Activated CD4-positive, alpha-beta T cell treated with anti-CD3 and anti-CD28 coated beads, Interleukin-2, amount 50 U/mL, for 1 hour (primary cell): ENCODE measurements around the gene GIGYF1.
"Not testable (repeated sequence)": the region's sequence is repeated elsewhere in the genome, so short reads cannot be mapped to it uniquely, and the experiment has no call there.

Experiments used
- DNase-seq: peaks from one replicate; pipeline ENCODE4 v3.0.0-alpha.2; 2020

Gene GIGYF1

DNA sequence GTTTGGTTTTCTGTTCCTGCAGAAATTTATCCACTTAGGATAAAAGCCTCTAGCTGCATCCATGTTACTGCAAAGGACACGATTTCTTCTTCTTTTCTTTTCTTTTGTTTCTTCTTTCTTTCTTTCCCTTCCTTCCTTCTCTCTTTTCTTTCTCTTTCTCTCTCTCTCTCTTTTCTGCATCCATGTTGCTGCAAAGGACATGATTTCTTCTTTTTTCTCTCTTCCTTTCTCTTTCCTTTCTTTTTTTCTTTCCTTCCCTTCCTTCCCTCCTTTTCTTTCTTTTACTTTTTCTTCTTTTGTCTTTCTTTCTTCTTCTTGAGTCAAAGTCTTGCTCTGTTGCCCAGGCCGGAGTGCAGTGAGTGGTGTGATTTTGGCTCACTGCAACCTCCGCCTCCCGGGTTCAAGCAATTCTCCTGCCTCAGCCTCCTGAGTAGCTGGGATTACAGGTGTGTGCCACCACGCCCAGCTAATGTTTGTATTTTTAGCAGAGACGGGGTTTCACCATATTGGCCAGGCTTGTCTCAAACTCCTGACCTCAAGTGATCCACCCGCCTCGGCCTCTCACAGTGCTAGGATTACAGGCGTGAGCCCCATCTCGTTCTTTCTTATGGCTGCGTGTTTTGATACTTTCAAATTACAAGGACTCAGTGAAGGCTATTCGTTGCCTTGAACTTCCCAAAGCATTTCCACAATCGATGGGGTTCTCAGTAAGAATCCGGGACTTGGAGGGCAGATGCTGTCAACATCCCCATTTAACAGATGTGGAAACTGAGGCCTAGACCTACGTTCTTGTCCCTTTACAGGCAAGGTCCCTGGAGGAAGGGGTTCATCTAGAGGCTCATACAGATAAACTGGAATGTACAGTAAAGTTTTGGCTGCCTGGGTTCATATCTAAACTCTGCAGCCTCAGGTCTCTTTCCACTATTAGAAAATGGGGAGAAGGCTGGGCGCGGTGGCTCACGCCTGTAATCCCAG, 22.4 kb downstream of the GIGYF1 start:
- DNase-seq, result no peak

- no peak for DNase-seq
Observed at GRCh38 chr7:100670074-100670473, 24.0 kb downstream of the GIGYF1 start.

DNA sequence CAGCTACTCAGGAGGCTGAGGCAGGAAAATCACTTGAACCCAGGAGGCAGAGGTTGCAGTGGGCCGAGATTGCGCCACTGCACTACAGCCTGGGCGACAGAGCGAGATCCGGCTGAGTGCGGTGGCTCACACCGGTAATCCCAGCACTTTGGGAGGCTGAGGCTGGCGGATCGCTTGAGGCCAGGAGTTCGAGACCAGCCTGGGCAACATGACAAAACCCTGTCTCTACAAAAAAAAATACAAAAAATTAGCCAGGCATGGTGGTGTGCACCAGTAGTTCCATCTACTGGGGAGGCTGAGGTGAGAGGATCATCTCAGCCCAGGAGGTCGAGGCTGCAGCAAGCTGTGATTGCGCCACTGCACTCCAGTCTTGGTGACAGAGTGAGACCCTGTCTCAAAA, 24.9 kb downstream of the GIGYF1 start:
- not testable (repeated sequence) for DNase-seq

- DNase-seq, result no peak
Observed at GRCh38 chr7:100668069-100668449, 26.0 kb downstream of the GIGYF1 start.

GRCh38 chr7:100667331-100668068, 26.6 kb downstream of the GIGYF1 start:
- DNase-seq, result no peak

DNA sequence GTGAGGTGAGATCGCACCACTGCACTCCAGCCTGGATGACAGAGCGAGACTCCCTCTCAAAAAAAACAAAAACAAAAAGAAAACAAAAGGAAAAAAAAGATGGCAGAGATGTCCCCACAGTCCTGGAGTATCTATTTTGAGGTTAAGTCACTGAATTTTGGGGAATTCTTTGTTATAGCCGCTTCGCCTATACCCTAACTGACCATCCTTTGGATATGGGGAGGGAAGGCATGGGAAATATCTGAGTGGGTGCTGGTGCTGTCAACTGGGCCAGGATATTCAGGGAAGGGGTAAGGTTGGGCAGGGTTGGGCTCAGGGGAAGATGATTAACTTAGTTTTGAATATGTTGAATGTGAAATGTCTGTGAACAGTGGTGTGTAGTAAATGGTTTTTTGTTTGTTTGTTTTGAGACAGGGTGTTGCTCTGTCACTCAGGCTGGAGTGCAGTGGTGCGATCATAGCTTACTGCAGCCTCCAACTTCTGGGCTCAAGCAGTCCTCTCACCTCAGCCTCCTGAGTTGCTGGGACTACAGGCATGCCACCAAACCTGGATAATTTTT, 28.8 kb downstream of the GIGYF1 start:
- no peak for DNase-seq

DNA sequence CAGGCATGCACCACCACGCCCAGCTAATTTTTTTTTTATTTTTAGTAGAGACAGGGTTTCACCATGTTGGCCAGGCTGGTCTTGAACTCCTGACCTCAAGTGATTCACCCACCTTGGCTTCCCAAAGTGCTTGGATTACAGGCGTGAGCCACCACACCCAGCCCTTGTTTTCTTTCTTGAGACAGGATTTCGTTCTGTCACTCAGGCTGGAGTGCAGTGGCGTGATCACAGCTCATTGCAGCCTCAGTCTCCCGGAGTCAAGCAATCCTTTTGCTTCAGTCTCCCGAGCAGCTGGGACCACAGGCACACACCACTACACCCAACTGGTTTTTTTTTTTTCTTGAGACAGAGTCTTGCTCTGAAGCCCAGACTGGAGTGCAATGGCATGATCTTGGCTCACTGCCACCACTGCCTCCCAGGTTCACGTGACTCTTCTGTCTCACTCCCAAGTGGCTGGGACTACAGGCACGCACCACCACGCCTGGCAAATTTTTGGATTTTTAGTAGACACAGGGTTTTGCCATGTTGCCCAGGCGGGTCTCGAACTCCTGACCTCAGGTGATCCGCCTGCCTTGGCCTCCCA, 31.8 kb downstream of the GIGYF1 start:
- DNase-seq, result not testable (repeated sequence)

- peak; percentile 49 for DNase-seq
Observed at GRCh38 chr7:100655908-100656674, 38.0 kb downstream of the GIGYF1 start, which contains the start of gene ACTL6B. Gene ACTL6B, minus strand, starts transcription at chr7:100656448. Its CDS starts 94 bp downstream, at chr7:100656354.

- no peak for DNase-seq
Observed at GRCh38 chr7:100654908-100655831, 38.9 kb downstream of the GIGYF1 start.

- no peak for DNase-seq
Observed at GRCh38 chr7:100649826-100650565, 44.1 kb downstream of the GIGYF1 start.

DNA sequence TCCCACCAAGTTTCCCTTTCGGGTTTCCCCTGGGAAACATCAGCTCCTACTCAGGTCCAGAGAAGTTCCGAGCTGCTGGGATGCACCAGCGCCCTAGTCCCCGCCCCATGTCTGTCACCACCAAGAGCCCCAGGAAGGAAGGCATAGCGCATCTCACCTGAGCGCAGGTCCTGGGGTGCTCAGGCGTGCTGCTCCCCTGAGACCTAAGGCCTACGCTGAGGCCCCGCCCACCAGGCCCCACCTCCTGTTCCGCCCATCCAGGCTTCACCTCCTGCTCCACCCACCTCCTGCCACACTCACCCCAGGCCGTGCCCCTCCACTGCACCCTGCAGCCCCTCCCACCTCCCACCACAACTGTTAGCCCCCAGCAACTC, 51.5 kb downstream of the GIGYF1 start:
- DNase-seq, result no peak

GRCh38 chr7:100641860-100642533, 52.1 kb downstream of the GIGYF1 start:
- no peak for DNase-seq

DNA sequence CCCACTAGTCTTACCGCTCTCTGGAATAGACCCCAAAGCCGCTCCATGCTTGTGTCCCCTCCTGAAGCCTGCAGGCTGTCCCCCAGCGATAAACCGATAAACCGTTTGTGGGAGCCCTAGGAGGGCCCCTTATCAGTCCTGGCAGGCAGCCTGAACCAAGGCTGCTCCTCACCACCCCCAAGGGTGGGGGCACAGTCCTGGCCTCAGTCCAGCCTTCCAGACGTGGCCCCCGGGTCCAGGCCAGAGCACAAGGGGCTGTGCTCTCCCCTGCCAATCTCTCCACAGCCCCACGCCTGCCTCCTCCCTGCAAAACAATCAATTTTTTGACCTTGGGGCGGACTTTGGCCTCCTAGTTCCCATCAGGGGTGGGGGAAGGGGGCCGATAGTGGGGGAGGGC, 52.6 kb downstream of the GIGYF1 start, which contains the start of gene TFR2:
Gene TFR2, minus strand, starts transcription at position 90 of the 397 bp plus-strand sequence. Its CDS starts 43 bp downstream, at position 47.
- DNase-seq, result no peak

DNA sequence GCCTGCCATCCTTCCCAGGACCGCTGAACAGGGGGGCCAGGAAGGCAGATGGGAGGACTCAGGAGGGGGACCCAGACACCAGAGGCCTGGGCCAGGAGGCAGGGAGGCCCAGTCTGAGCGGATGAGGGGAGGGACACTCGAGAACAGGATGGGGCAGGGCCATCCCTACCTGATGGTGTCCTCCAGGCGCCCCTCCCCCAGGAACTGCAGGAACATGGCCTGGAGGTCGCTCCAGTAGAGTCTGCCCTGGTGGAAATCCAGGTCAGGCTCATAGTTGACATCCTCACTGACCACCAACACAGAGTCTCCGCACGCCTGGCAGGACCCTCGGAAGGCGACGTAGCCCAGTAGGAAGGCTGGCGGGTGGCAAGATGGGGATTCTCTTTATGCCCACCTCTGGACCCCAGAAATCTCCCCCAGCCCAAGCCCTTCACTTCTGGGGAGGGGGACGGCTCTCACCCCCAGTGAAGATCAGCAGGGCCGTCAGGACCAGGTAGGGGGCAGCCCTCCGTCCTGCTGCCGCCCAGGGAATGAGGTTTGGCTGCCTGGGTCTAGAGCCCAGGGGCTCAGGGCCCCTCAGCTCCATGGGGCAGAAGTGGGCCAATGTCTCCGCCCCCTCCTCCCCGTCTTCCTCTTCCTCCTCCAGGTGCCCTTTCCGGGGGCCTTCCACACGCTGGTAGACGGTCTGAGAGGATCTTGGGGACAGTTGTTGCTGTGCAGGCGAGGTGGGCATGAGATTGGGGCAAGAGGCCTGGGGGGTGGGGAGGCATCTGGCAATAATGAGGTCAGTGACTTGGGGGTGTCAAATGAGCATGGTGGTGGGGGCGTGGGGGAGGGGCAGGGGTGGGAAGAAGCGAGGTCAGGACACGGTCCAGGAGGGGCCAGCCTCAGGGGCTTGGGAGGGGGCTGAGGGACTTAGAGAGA, 53.3 kb downstream of the GIGYF1 start:
- no peak for DNase-seq

DNA sequence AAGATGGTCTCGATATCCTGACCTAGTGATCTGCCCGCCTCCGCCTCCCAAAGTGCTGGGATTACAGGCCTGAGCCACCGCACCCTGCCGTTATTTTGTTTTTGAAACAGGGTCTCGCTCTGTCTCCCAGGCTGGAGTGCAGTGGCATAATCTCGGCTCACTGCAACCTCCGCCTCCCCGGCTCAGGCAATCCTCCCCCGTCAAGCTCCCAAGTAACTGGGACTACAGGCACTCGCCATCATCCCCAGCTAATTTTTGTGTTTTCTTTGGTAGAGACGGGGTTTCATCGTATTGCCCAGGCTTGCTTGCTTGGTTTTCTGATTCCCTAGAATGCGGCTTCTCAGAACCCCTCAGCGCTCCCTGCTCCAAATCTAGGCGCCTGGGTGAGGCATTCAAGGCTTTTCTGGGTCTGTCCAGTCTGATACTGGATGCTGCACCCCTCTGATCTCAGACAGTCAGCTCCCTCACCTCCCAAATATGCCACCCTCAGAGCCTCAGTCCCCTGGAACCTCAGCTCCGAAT, 54.0 kb downstream of the GIGYF1 start:
- no peak for DNase-seq

DNA sequence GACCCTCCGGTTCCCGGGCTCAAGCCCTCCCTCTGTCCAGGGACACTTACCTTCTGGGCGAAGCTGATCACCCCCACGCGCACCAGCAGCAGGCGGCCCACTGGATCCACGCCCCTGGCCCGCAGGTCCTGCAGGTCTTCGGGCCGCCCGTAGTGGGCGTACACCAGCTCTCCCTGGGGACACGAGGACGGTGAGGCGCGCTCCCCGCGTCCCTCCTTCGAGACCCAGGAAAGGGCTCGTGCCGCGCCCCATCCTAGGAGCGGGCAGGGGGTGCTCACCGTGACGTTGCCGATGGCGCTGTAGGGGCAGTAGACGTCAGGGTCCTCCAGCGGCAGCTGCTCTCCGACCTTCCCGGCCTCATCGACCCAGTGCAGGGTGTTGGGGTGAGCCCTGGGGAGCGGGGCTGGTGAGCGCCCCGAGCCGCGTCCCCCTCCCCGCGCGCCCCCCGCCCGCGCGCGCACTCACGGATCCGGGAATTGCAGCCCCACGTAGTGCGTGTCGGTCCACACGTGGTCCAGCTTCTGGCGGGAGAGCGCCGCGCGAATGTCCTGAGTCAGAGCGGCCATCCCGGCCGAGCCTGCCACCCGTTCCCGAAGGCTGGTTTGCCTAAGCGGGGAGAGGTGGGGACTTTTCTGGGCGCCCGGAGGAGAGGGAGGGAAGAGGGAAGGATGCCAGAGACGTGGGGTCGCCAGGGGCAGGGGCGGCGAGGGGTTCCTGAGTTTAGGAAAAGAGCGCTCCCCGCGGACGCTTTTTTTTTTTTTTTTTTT, 60.9 kb downstream of the GIGYF1 start:
- peak; percentile 47 for DNase-seq

- no peak for DNase-seq
Observed at GRCh38 chr7:100630066-100630465, 64.0 kb downstream of the GIGYF1 start.
